ENCODE measurements around the gene ETV7.
"Not testable (repeated sequence)": the region's sequence is repeated elsewhere in the genome, so short reads cannot be mapped to it uniquely, and the experiment has no call there.

DNA sequence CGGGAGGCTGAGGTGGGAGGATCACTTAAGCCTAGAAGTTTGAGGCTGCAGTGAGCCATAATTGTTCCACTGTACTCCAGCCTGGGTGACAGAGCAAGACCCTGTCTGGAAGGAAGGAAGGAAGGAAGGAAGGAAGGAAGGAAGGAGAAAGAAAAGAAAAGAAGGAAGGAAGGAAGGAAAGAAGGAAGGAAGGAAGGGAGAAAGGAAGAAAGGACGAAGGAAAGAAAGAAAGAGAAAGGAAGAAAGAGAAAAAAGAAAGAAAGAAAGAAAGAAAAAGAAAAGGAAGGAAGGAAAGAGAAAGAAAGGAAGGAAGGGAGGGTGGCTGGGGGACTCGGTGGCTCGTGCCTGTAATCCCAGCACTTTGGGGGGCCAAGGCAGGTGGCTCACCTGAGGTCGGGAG, 22.2 kb upstream of the ETV7 start:
- TF ChIP-seq, protein P1, sequence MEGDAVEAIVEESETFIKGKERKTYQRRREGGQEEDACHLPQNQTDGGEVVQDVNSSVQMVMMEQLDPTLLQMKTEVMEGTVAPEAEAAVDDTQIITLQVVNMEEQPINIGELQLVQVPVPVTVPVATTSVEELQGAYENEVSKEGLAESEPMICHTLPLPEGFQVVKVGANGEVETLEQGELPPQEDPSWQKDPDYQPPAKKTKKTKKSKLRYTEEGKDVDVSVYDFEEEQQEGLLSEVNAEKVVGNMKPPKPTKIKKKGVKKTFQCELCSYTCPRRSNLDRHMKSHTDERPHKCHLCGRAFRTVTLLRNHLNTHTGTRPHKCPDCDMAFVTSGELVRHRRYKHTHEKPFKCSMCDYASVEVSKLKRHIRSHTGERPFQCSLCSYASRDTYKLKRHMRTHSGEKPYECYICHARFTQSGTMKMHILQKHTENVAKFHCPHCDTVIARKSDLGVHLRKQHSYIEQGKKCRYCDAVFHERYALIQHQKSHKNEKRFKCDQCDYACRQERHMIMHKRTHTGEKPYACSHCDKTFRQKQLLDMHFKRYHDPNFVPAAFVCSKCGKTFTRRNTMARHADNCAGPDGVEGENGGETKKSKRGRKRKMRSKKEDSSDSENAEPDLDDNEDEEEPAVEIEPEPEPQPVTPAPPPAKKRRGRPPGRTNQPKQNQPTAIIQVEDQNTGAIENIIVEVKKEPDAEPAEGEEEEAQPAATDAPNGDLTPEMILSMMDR (conservative IDR thresholded peaks at IDR 0.05) = not testable (repeated sequence)
- TF ChIP-seq ZFX (IDR thresholded peaks at IDR 0.05) = not testable (repeated sequence)

Data from C4-2B (cell line).